HG03460 (cell line): ENCODE data around the gene CARD11.

Experiments used
- ATAC-seq: cut with Tn5 transposase; IDR thresholded peaks from one replicate; pipeline ENCODE4 v1.9.1; 2021; ENCODE audit not compliant: unreplicated experiment

CARD11 gene

GRCh38 chr7:2856388-2857169 is 187.1 kb downstream of the CARD11 start:
- no peak for ATAC-seq
